Muscle layer of duodenum (tissue), 2 donors: ENCODE data around the gene TRIM56.
"Not testable (repeated sequence)": the region's sequence is repeated elsewhere in the genome, so short reads cannot be mapped to it uniquely, and the experiment has no call there.

Source experiments
- H3K27ac ChIP-seq: one replicate; pipeline ENCODE4 v1.7.0; 2013; ENCODE audit warnings: mild to moderate bottlenecking, low read length
- H3K27me3 ChIP-seq: one replicate; pipeline ENCODE4 v1.7.0; 2013; ENCODE audit warnings: low read depth, mild to moderate bottlenecking, control low read depth, low read length
- H3K36me3 ChIP-seq, 2 donors: one replicate each; pipeline ENCODE4 v1.7.0; 2013; ENCODE audit warnings: low read length in 2 of 2, control low read depth in 1 of 2, mild to moderate bottlenecking in 1 of 2; ENCODE audit not compliant: insufficient read depth in 2 of 2, control insufficient read depth in 1 of 2
- H3K4me1 ChIP-seq, 2 donors: one replicate each; pipeline ENCODE4 v1.7.0; 2013; ENCODE audit warnings: low read length in 2 of 2, mild to moderate bottlenecking in 2 of 2, control low read depth in 1 of 2, moderate library complexity in 1 of 2; ENCODE audit not compliant: insufficient read depth in 2 of 2, control insufficient read depth in 1 of 2
- H3K4me3 ChIP-seq, 2 donors: one replicate each; pipeline ENCODE4 v1.7.0; 2013; ENCODE audit warnings: low read length in 2 of 2, low read depth in 1 of 2, mild to moderate bottlenecking in 1 of 2
- H3K9me3 ChIP-seq, 2 donors: one replicate each; pipeline ENCODE4 v1.7.0; 2013; ENCODE audit warnings: low read length in 2 of 2, control low read depth in 1 of 2, mild to moderate bottlenecking in 1 of 2; ENCODE audit not compliant: control insufficient read depth in 1 of 2
- donor health status: healthy.

Gene TRIM56

GRCh38 chr7:101092266-101092905 lies 7.1 kb downstream of the TRIM56 start:
- not testable (repeated sequence) for H3K27me3 ChIP-seq, H3K4me1 ChIP-seq, H3K27ac ChIP-seq, H3K4me3 ChIP-seq, H3K9me3 ChIP-seq
- peaks cover 11 to 26% of the 10 kb centered on the region in 2 donors for H3K36me3 ChIP-seq

- H3K4me1 ChIP-seq, result no peaks in the 10 kb centered on the region
- H3K27me3 ChIP-seq, result no peaks in the 10 kb centered on the region
- H3K9me3 ChIP-seq, result no peaks in the 10 kb centered on the region
- no peak overlapping the region for H3K27ac ChIP-seq
- peaks cover 11% of the 10 kb centered on the region in 2 donors for H3K36me3 ChIP-seq
- H3K4me3 ChIP-seq, result no peak overlapping the region
Observed at GRCh38 chr7:101093906-101094305, 8.6 kb downstream of the TRIM56 start.

GRCh38 chr7:101094376-101094775 lies 9.1 kb downstream of the TRIM56 start:
- Histone ChIP-seq H3K36me3 (peaks cover 7 to 9% of the 10 kb centered on the region in 2 donors), H3K4me1 (no peaks in the 10 kb centered on the region), H3K27me3 (no peaks in the 10 kb centered on the region), H3K9me3 (no peaks in the 10 kb centered on the region), H3K4me3 (no peak overlapping the region), H3K27ac (no peak overlapping the region)

- Histone ChIP-seq H3K36me3 (peaks cover 1 to 6% of the 10 kb centered on the region in 2 donors), H3K27me3 (no peaks in the 10 kb centered on the region), H3K4me1 (no peaks in the 10 kb centered on the region), H3K4me3 (no peak overlapping the region), H3K9me3 (no peaks in the 10 kb centered on the region), H3K27ac (no peak overlapping the region)
Observed at GRCh38 chr7:101094791-101095375, 9.6 kb downstream of the TRIM56 start.

- Histone ChIP-seq H3K36me3 (no peaks in the 10 kb centered on the region), H3K9me3 (no peaks in the 10 kb centered on the region), H3K4me1 (peaks cover 5% of the 10 kb centered on the region in 2 donors), H3K27ac (no peak overlapping the region), H3K4me3 (no peak overlapping the region), H3K27me3 (no peaks in the 10 kb centered on the region)
Observed at GRCh38 chr7:101096331-101096956, 11.2 kb downstream of the TRIM56 start.

- H3K36me3 ChIP-seq, result no peaks in the 10 kb centered on the region
- no peak overlapping the region for H3K27ac ChIP-seq
- H3K27me3 ChIP-seq, result no peaks in the 10 kb centered on the region
- peaks cover 5% of the 10 kb centered on the region in 2 donors for H3K4me1 ChIP-seq
- no peak overlapping the region for H3K4me3 ChIP-seq
- no peaks in the 10 kb centered on the region for H3K9me3 ChIP-seq
Observed at GRCh38 chr7:101096957-101097347, 11.7 kb downstream of the TRIM56 start.

GRCh38 chr7:101097561-101097960 lies 12.3 kb downstream of the TRIM56 start:
- H3K9me3 ChIP-seq, result no peaks in the 10 kb centered on the region
- no peaks in the 10 kb centered on the region for H3K27me3 ChIP-seq
- no peak overlapping the region for H3K4me3 ChIP-seq
- no peaks in the 10 kb centered on the region for H3K36me3 ChIP-seq
- H3K4me1 ChIP-seq, result peaks cover 5% of the 10 kb centered on the region in 2 donors
- H3K27ac ChIP-seq, result no peak overlapping the region

GRCh38 chr7:101099969-101100781 lies 14.9 kb downstream of the TRIM56 start:
- Histone ChIP-seq H3K9me3 (no peaks in the 10 kb centered on the region), H3K27ac (peak overlapping the region; percentile 40), H3K4me3 (no peak overlapping the region), H3K4me1 (peaks cover 5% of the 10 kb centered on the region in 2 donors), H3K36me3 (no peaks in the 10 kb centered on the region), H3K27me3 (no peaks in the 10 kb centered on the region)

- Histone ChIP-seq H3K36me3 (no peaks in the 10 kb centered on the region), H3K27me3 (no peaks in the 10 kb centered on the region), H3K4me3 (no peak overlapping the region), H3K9me3 (no peaks in the 10 kb centered on the region), H3K4me1 (peaks cover 5% of the 10 kb centered on the region in 2 donors), H3K27ac (peak overlapping the region; percentile 40)
Observed at GRCh38 chr7:101100858-101101847, 15.9 kb downstream of the TRIM56 start.

GRCh38 chr7:101102026-101102425 lies 16.7 kb downstream of the TRIM56 start:
- Histone ChIP-seq H3K36me3 (no peaks in the 10 kb centered on the region), H3K27ac (no peak overlapping the region), H3K9me3 (no peaks in the 10 kb centered on the region), H3K4me3 (no peak overlapping the region), H3K27me3 (no peaks in the 10 kb centered on the region), H3K4me1 (peaks cover 5% of the 10 kb centered on the region in 2 donors)
